K562 (cell line): ENCODE data around the gene SUSD3. TPM values are rescaled to one million over a fixed set of nuclear protein-coding genes. Genes with fewer than 3 reads are reported as not detected.

Experiments
- COPS2 ChIP-seq: fragments of 450-650 bp; conservative IDR thresholded peaks from 2 replicates; pipeline ENCODE4 v1.6.1; 2016; ENCODE audit warnings: mild to moderate bottlenecking, moderate library complexity
- FOXJ2 ChIP-seq: fragments of 200-800 bp; sonication (Bioruptor generic); IDR thresholded peaks from 2 replicates; pipeline ENCODE4 v1.6.1; 2016; ENCODE audit warnings: missing genetic modification characterization, missing compliant biosample characterization
- FOXJ3 ChIP-seq: sonication (generic); formaldehyde crosslinking; IDR thresholded peaks from 2 replicates; pipeline ENCODE4 v1.4.0; 2020; ENCODE audit warnings: mild to moderate bottlenecking, missing genetic modification reagents
- HNRNPL ChIP-seq: fragments of 200-400 bp; formaldehyde crosslinking; IDR thresholded peaks from 2 replicates; pipeline ENCODE4 v1.6.1; 2017; ENCODE audit warnings: low read depth, mild to moderate bottlenecking, low read length
- PHTF2 ChIP-seq: fragments of 250-450 bp; sonication (Bioruptor Pico); IDR thresholded peaks from 2 replicates; pipeline ENCODE4 v1.5.0; 2021; ENCODE audit warnings: mild to moderate bottlenecking
- SETDB1 ChIP-seq: IDR thresholded peaks from one replicate; pipeline ENCODE4 v1.6.1; 2012; ENCODE audit warnings: low read length, control low read depth, inconsistent platforms
- SNAPC5 ChIP-seq: fragments of 250-450 bp; sonication (Bioruptor Pico); IDR thresholded peaks from 2 replicates; pipeline ENCODE4 v1.8.0; 2021; ENCODE audit warnings: moderate library complexity, mild to moderate bottlenecking, inconsistent platforms
- STAG1 ChIP-seq: sonication (generic); formaldehyde crosslinking; IDR thresholded peaks from 2 replicates; pipeline ENCODE4 v1.5.0; 2020; ENCODE audit warnings: missing genetic modification reagents, borderline replicate concordance
- ZC3H4 ChIP-seq: sonication (generic); formaldehyde crosslinking; IDR thresholded peaks from 2 replicates; pipeline ENCODE4 v1.9.0; 2021; ENCODE audit warnings: missing genetic modification reagents, borderline replicate concordance
- ZNF76 ChIP-seq: fragments of 250-450 bp; sonication (Bioruptor Pico); IDR thresholded peaks from 2 replicates; pipeline ENCODE4 v1.4.0; 2020; ENCODE audit warnings: mild to moderate bottlenecking, moderate library complexity, borderline replicate concordance
- polyA plus RNA-seq, 8 experiments: library from polyadenylated mRNA; depleted of rRNA in 4 of 8; stranded (reverse) in 5 of 8; unstranded in 3 of 8; fragments of >200 nt; fragmentation: Nextera tagmentation in 2 of 8; fragmentation: Illumina TruSeq in 1 of 8; extraction: Ambion mirVana in 2 of 8; extraction: Trizol in 1 of 8; gene quantifications; 2 replicates each; pipeline versions ENCODE4 v1.2.1 to v1.2.3, GENCODE V29; 2011 to 2014; ENCODE audit warnings: inconsistent platforms in 1 of 8, missing spikeins in 1 of 8
- total RNA-seq, 7 experiments: library from RNA; depleted of rRNA in 6 of 7; stranded (reverse); fragments of >200 nt in 6 of 7; fragmentation: Illumina TruSeq in 2 of 7; extraction: Trizol in 2 of 7; gene quantifications; 2 replicates each; pipeline versions ENCODE4 v1.2.1 to v1.2.3, GENCODE V29; 2011 to 2021; ENCODE audit warnings: low replicate concordance in 1 of 7
- TF ChIP-seq, protein P1 (sequence below), 2 experiments: fragments of 450-650 bp in 1 of 2; sonication (generic) in 1 of 2; formaldehyde crosslinking; conservative IDR thresholded peaks; 2 replicates each; pipeline versions ENCODE4 v1.4.0 to v1.8.1; 2020 to 2022; ENCODE audit warnings: mild to moderate bottlenecking in 1 of 2, missing genetic modification reagents in 1 of 2
- TF ChIP-seq, protein P2 (sequence below): fragments of 250-450 bp; sonication (Bioruptor Pico); IDR thresholded peaks from 2 replicates; pipeline ENCODE4 v1.4.0; 2020; ENCODE audit warnings: mild to moderate bottlenecking, moderate library complexity

The SUSD3 gene
- total and polyA plus RNA-seq, 9 of the 15 experiments (the other 6 are each of a cell fraction or from before 2014, with no cell fraction given) = 1.3 to 21.7 (median 11.4) TPM

GRCh38 chr9:93045521-93045920 lies 13.0 kb upstream of the SUSD3 start (continued):
- TF ChIP-seq PHTF2 (CRISPR knock-in tag) = no peak
- no peak for TF ChIP-seq ZC3H4 (CRISPR knock-in tag)
- TF ChIP-seq FOXJ3 (CRISPR knock-in tag) = no peak
- TF ChIP-seq ZNF76 (CRISPR knock-in tag) = no peak
- TF ChIP-seq FOXJ2 (tag) = no peak
- TF ChIP-seq SNAPC5 = no peak
- no peak for TF ChIP-seq SETDB1
- TF ChIP-seq HNRNPL = no peak
- TF ChIP-seq, protein P1, sequence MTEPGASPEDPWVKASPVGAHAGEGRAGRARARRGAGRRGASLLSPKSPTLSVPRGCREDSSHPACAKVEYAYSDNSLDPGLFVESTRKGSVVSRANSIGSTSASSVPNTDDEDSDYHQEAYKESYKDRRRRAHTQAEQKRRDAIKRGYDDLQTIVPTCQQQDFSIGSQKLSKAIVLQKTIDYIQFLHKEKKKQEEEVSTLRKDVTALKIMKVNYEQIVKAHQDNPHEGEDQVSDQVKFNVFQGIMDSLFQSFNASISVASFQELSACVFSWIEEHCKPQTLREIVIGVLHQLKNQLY (CRISPR knock-in tag; conservative IDR thresholded peaks at IDR 0.05) = no peak
- TF ChIP-seq, protein P2, sequence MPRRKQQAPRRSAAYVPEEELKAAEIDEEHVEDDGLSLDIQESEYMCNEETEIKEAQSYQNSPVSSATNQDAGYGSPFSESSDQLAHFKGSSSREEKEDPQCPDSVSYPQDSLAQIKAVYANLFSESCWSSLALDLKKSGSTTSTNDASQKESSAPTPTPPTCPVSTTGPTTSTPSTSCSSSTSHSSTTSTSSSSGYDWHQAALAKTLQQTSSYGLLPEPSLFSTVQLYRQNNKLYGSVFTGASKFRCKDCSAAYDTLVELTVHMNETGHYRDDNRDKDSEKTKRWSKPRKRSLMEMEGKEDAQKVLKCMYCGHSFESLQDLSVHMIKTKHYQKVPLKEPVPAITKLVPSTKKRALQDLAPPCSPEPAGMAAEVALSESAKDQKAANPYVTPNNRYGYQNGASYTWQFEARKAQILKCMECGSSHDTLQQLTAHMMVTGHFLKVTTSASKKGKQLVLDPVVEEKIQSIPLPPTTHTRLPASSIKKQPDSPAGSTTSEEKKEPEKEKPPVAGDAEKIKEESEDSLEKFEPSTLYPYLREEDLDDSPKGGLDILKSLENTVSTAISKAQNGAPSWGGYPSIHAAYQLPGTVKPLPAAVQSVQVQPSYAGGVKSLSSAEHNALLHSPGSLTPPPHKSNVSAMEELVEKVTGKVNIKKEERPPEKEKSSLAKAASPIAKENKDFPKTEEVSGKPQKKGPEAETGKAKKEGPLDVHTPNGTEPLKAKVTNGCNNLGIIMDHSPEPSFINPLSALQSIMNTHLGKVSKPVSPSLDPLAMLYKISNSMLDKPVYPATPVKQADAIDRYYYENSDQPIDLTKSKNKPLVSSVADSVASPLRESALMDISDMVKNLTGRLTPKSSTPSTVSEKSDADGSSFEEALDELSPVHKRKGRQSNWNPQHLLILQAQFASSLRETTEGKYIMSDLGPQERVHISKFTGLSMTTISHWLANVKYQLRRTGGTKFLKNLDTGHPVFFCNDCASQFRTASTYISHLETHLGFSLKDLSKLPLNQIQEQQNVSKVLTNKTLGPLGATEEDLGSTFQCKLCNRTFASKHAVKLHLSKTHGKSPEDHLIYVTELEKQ (CRISPR knock-in tag) = no peak
- no peak for TF ChIP-seq COPS2
- TF ChIP-seq STAG1 (CRISPR knock-in tag) = no peak
